Neural cell (in vitro differentiated cells): ENCODE results near the gene ZNF438. TPM values are rescaled to one million over a fixed set of nuclear protein-coding genes. Genes with fewer than 3 reads are reported as not detected.

Experiments
- H2AFZ ChIP-seq: fragments of 200-600, 300-800 bp; sonication (generic), shearing (Covaris generic); 2 replicates; pipeline ENCODE4 v1.6.0; 2014; ENCODE audit warnings: low read depth, mild to moderate bottlenecking, antibody characterized with exemption, low read length, moderate library complexity
- H3F3A ChIP-seq: fragments of 200-600 bp; shearing (Covaris generic); 2 replicates; pipeline ENCODE4 v1.6.1; 2016; ENCODE audit warnings: mild to moderate bottlenecking, moderate library complexity, mixed read lengths, antibody characterized with exemption, low read length; ENCODE audit not compliant: insufficient read depth, poor library complexity, severe bottlenecking
- H3K27ac ChIP-seq: fragments of 200-600, 300-800 bp; sonication (generic), shearing (Covaris generic); 2 replicates; pipeline ENCODE4 v1.5.1; 2014; ENCODE audit warnings: mild to moderate bottlenecking, low read length, moderate library complexity
- H3K27me3 ChIP-seq: fragments of 300-800, 200-600 bp; sonication (generic), shearing (Covaris generic); 2 replicates; pipeline ENCODE4 v1.6.0; 2014; ENCODE audit warnings: mild to moderate bottlenecking, low read depth, low read length, moderate library complexity; ENCODE audit not compliant: insufficient read depth
- H3K36me3 ChIP-seq: fragments of 300-800, 200-600 bp; sonication (generic), shearing (Covaris generic); 2 replicates; pipeline ENCODE4 v1.5.1; 2014; ENCODE audit warnings: mild to moderate bottlenecking, antibody characterized with exemption, low read length, moderate library complexity; ENCODE audit not compliant: insufficient read depth
- H3K4me2 ChIP-seq: fragments of 300-800, 200-600 bp; sonication (generic), shearing (Covaris generic); 2 replicates; pipeline ENCODE4 v1.6.0; 2014; ENCODE audit warnings: mild to moderate bottlenecking, low read length
- H3K4me3 ChIP-seq: fragments of 300-800, 200-600 bp; sonication (generic), shearing (Covaris generic); 2 replicates; pipeline ENCODE4 v1.5.1; 2014; ENCODE audit warnings: mild to moderate bottlenecking, low read length, moderate library complexity
- H3K79me2 ChIP-seq: fragments of 200-600 bp; shearing (Covaris generic); replicated peaks from 2 replicates; pipeline ENCODE4 v1.6.0; 2014; ENCODE audit warnings: mild to moderate bottlenecking, low read length, moderate library complexity; ENCODE audit not compliant: insufficient read depth
- H3K9ac ChIP-seq: fragments of 300-800, 200-600 bp; sonication (generic), shearing (Covaris generic); 2 replicates; pipeline ENCODE4 v1.6.1; 2016; ENCODE audit warnings: mild to moderate bottlenecking, low read length, mixed read lengths
- H3K9me2 ChIP-seq: fragments of 200-600 bp; shearing (Covaris generic); 2 replicates; pipeline ENCODE4 v1.6.1; 2016; ENCODE audit warnings: mild to moderate bottlenecking, low read length, mixed read lengths; ENCODE audit not compliant: insufficient read depth
- H3K9me3 ChIP-seq: fragments of 200-600, 300-800 bp; sonication (generic), shearing (Covaris generic); 2 replicates; pipeline ENCODE4 v1.6.1; 2016; ENCODE audit warnings: mild to moderate bottlenecking, mixed run types, low read length, moderate library complexity, mixed read lengths
- H4K20me1 ChIP-seq: fragments of 200-600 bp; shearing (Covaris generic); 2 replicates; pipeline ENCODE4 v1.6.1; 2016; ENCODE audit warnings: mild to moderate bottlenecking, mixed run types; ENCODE audit not compliant: insufficient read depth
- EP300 ChIP-seq: fragments of 450-650 bp; conservative IDR thresholded peaks from 2 replicates; pipeline ENCODE4 v1.6.1; 2014; ENCODE audit warnings: antibody characterized with exemption, mild to moderate bottlenecking, moderate library complexity; ENCODE audit not compliant: poor library complexity, severe bottlenecking
- EZH2 ChIP-seq: fragments of 200-600, 300-800 bp; shearing (Covaris generic), sonication (generic); IDR thresholded peaks from 2 replicates; pipeline ENCODE4 v1.6.1; 2014; ENCODE audit warnings: antibody characterized with exemption, low read length, borderline replicate concordance, mild to moderate bottlenecking; ENCODE audit not compliant: insufficient read depth, poor library complexity, severe bottlenecking
- MXI1 ChIP-seq: fragments of 450-650 bp; conservative IDR thresholded peaks from 2 replicates; pipeline ENCODE4 v1.6.1; 2014; ENCODE audit warnings: antibody characterized with exemption, mild to moderate bottlenecking; ENCODE audit not compliant: poor library complexity, severe bottlenecking
- POLR2AphosphoS5 ChIP-seq: IDR thresholded peaks from 2 replicates; pipeline ENCODE4 v1.6.1; 2012
- RAD21 ChIP-seq: fragments of 450-650 bp; conservative IDR thresholded peaks from 2 replicates; pipeline ENCODE4 v1.6.1; 2014; ENCODE audit warnings: antibody characterized with exemption, mild to moderate bottlenecking, moderate library complexity
- REST ChIP-seq: IDR thresholded peaks from 2 replicates; pipeline ENCODE4 v1.6.1; 2012; ENCODE audit warnings: borderline replicate concordance
- SMC3 ChIP-seq: fragments of 450-650 bp; conservative IDR thresholded peaks from 2 replicates; pipeline ENCODE4 v1.6.1; 2014; ENCODE audit warnings: antibody characterized with exemption, mild to moderate bottlenecking, moderate library complexity; ENCODE audit not compliant: poor library complexity
- TAF1 ChIP-seq: IDR thresholded peaks from 2 replicates; pipeline ENCODE4 v1.6.1; 2012; ENCODE audit warnings: low read depth
- polyA plus RNA-seq: library from polyadenylated mRNA; depleted of rRNA; stranded (reverse); fragments of >200 nt; gene quantifications from 2 replicates; pipeline ENCODE4 v1.2.3, GENCODE V29; 2014
- TF ChIP-seq, protein P1 (sequence below): fragments of 450-650 bp; IDR thresholded peaks from 2 replicates; pipeline ENCODE4 v1.5.1; 2014; ENCODE audit warnings: antibody characterized with exemption, mild to moderate bottlenecking, moderate library complexity; ENCODE audit not compliant: poor library complexity, severe bottlenecking

Gene ZNF438
- polyA plus RNA-seq, 1 donor from 2014 or later, result 0.78 TPM

DNA sequence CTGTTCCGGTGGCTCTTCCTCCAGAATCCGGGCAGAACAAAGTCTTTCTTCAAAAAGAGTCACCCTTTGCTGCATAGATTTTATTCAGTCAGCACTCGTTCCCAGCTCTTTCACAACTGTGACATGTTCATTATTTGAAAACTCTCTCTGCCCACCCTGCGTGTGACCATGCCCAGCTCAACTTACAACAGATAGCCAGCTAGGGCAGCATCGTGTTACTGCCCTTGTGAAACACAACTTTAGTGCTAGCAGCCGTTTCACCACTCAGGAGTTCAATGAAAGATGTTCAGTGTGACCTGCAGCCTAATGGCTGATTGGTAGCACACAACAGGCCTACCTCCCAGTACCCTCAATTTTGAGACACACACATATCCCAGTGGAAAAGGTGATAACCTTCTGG is 57.9 kb downstream of the ZNF438 start:
- H3K27ac ChIP-seq, result no peak overlapping the region
- no peaks in the 10 kb centered on the region for H4K20me1 ChIP-seq
- no peaks in the 10 kb centered on the region for H3K9me3 ChIP-seq
- H3K79me2 ChIP-seq, result no peaks in the 10 kb centered on the region
- TF ChIP-seq TAF1 (no peak), SMC3 (no peak), EZH2 (no peak), POLR2AphosphoS5 (no peak), RAD21 (no peak), EP300 (no peak), REST (no peak), MXI1 (no peak)
- TF ChIP-seq, protein P1, sequence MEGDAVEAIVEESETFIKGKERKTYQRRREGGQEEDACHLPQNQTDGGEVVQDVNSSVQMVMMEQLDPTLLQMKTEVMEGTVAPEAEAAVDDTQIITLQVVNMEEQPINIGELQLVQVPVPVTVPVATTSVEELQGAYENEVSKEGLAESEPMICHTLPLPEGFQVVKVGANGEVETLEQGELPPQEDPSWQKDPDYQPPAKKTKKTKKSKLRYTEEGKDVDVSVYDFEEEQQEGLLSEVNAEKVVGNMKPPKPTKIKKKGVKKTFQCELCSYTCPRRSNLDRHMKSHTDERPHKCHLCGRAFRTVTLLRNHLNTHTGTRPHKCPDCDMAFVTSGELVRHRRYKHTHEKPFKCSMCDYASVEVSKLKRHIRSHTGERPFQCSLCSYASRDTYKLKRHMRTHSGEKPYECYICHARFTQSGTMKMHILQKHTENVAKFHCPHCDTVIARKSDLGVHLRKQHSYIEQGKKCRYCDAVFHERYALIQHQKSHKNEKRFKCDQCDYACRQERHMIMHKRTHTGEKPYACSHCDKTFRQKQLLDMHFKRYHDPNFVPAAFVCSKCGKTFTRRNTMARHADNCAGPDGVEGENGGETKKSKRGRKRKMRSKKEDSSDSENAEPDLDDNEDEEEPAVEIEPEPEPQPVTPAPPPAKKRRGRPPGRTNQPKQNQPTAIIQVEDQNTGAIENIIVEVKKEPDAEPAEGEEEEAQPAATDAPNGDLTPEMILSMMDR, result no peak
- H3K4me3 ChIP-seq, result no peak overlapping the region
- no peak overlapping the region for H3K9ac ChIP-seq
- H3F3A ChIP-seq, result no peaks in the 10 kb centered on the region
- H3K4me2 ChIP-seq, result no peak overlapping the region
- H2AFZ ChIP-seq, result no peak overlapping the region
- H3K27me3 ChIP-seq, result no peaks in the 10 kb centered on the region
- H3K36me3 ChIP-seq, result no peaks in the 10 kb centered on the region
- no peaks in the 10 kb centered on the region for H3K9me2 ChIP-seq

GRCh38 chr10:30970760-30971460 is 60.8 kb downstream of the ZNF438 start:
- Histone ChIP-seq H3K9ac (no peak overlapping the region), H3K4me3 (no peak overlapping the region), H3K4me2 (no peak overlapping the region), H3K9me2 (no peaks in the 10 kb centered on the region), H4K20me1 (no peaks in the 10 kb centered on the region), H3K9me3 (no peaks in the 10 kb centered on the region), H3K27ac (no peak overlapping the region), H3F3A (no peaks in the 10 kb centered on the region), H2AFZ (no peak overlapping the region), H3K36me3 (no peaks in the 10 kb centered on the region), H3K79me2 (no peaks in the 10 kb centered on the region), H3K27me3 (no peaks in the 10 kb centered on the region)
- TF ChIP-seq EP300 (no peak), REST (no peak), POLR2AphosphoS5 (no peak), RAD21 (no peak), SMC3 (no peak), TAF1 (no peak), EZH2 (no peak), MXI1 (no peak)
- TF ChIP-seq, protein P1, result no peak
